NCI-H2029 (cell line): Measurements from ENCODE around the gene IQSEC3.
"Not testable (repeated sequence)": the region's sequence is repeated elsewhere in the genome, so short reads cannot be mapped to it uniquely, and the experiment has no call there.

ENCODE experiments used
- DNase-seq: peaks from one replicate; lab custom pipeline; 2025; lab: John Stamatoyannopoulos, UW

Gene IQSEC3

GRCh38 chr12:52902-53734 is 13.4 kb upstream of the IQSEC3 start:
- not testable (repeated sequence) for DNase-seq

DNA sequence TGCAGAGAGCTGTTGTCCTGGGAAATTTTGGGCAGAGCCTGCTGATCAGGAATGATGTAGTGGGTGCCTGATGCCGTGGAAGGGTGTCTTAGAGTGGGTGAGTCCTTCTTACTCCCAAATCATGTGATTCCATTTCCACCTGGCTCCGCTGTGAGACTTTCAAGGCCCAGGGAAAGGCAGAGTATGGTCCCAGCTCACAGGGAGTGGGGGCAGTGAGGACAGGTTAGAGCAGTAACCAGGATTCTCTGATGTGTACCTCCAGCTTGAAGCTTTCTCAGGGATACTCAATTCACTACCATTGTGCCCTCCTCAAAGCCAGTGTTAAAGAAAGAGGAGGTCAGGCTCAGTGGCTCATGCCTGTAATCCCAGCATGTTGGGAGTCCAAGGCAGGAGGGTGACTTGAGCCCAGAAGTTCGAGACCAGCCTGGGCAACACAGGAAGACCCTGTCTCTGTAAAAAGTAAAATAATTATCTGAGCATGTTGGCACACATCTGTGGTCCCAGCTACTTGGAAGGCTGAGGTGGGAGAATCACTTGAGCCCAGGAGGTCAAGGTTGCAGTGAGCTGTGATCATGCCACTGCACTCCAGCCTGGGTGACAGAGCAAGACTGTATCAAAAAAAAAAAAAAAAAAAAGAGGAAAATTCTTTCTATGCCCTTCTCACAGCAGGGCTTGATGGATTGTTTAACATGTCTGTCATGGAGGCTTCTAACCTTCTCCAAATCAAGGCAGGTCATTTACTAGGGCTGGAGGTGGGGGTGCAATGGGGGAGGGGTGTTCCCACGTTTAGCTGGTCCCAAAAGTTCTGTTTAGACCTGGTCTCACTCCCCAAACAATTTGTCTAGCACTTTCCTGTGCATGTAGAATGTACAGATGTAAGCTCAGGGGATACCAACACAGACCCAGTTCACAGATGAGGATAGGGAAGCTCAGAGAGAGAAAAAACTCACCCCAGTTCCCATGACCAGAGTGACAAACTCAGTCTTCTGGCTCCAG is 12.5 kb upstream of the IQSEC3 start:
- DNase-seq = no peak

DNA sequence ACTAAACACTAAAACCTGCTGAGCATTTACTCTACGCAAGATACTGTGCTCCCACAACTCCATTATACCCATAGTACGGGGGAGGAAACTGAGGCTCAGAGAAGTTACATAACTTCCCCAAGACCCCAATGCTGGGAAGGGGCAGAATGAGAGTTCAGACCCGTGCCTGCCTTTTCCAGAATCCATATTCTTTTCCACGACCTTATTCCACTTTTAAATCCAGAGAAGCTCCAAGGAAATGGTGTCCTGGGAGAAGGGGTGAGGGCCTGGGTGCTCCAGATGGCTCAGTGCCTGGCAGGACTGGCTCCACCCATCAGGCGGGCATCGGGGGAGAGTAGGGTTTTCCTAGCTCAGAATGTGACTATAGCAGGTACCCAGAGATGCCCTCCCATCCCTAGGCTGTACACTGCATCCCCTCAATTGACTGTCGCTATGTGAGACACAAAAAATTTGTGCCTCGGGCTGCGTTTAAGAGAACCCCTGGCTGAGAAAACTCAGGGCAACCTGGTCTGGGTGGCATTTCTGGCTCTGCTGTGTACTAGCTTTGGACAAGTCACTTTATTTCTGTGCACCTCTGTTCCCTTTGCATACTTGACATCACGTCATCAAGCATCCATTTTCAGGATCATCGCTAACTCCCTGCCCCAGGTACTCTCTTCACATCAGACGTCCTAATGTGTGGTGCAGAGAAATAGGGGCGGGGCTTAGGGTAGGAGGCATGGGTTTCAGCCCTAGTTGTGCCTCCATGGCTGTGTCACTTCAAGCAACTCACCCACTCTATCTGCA is 11.6 kb upstream of the IQSEC3 start:
- no peak for DNase-seq

DNA sequence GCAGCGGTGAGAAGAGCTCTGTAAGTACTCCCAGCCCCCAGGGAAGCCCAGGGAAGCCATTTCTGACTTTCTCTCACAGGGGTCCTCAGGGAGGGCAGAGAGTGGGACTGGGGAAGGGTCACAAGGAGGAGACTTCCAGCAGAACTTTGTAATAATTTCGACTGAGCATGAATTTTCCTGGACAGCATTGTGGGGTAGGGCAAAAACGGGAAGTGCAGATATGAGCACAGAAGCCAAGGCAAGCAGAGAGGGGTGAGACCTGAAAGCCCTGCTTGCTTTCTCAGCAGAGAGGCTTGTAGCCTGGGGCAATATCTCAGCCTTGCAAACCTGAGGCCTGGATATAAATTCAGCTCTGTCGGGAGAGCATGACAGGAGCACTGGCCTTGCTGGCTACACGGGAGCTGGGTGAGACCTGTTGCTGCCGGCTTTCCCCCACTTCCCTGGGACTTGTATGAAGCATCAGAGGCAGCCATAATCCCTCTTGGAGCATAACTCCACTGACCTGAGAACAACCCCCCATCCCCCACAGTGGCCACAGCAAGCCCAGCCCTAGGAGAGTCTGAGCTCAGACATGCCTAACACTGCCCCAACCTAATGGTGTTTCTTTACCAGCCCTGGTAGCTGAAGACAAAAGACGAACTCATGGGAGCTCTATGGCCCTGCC is 9.8 kb upstream of the IQSEC3 start:
- no peak for DNase-seq

DNA sequence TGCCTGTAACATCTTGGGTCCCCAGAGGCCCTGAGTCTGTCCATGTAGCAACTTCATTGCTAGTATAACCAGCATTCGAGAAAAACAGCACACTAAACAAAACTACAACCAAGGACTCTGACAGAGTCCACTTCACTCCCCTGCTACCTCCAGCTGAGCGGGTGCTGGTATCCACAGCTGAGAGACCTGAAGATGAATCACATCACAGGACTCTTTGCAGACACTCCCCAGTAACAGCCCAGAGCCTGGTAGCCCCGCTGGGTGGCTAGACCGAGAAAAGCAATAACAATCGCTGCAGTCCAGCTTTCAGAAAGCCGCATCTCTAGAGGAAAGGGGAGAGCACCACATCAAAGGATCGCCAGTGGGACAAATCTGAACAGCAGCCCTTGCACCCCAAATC is 9.0 kb upstream of the IQSEC3 start:
- no peak for DNase-seq

GRCh38 chr12:58832-59231 is 7.7 kb upstream of the IQSEC3 start:
- no peak for DNase-seq

DNA sequence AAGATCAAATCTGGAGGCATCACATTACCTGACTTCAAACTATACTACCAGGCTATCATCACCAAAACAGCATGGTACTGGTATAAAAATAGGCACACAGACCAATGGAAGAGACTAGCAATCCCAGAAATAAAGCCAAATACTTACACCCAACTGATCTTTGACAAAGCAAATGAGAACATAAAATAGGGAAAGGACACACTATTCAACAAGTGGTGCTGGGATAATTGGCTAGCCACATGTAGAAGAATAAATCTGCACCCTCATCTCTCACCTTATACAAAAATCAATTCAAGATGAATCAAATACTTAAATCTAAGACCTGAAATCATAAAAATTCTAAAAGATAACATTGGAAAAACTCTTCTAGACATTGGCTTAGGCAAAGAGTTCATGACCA is 4.7 kb upstream of the IQSEC3 start:
- DNase-seq = not testable (repeated sequence)

- DNase-seq = not testable (repeated sequence)
Observed at GRCh38 chr12:65491-66063, 990 bp upstream of the IQSEC3 start.

DNA sequence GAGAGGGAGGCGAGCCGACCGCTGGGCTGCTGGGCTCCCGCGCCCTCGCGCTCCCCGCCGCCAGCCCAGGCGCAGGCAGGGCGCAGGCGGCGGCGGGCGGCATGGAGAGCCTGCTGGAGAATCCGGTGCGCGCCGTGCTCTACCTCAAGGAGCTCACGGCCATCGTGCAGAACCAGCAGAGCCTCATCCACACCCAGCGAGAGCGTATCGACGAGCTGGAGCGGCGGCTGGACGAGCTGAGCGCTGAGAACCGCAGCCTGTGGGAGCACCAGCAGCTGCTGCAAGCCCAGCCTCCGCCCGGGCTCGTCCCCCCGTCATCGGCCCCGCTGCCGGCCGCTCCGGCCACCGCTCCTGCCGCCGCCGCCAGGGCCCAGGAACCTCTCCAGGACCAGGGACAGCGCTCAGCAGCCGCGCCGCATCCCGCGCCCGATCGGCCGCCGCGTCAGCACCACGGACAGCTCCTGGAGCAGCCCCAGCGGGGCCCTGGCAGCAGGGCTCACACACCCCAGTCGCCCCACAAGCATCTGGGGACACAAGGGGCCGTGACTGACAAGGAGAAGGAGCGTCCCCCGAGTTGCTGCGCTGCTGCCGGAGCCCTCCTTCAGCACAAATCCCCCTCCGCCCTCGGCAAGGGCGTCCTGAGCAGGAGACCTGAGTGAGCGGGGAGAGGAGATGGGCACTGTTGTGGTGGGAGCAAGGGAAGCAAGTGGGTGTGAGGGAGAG is 376 bp downstream of the IQSEC3 start:
- not testable (repeated sequence) for DNase-seq

DNA sequence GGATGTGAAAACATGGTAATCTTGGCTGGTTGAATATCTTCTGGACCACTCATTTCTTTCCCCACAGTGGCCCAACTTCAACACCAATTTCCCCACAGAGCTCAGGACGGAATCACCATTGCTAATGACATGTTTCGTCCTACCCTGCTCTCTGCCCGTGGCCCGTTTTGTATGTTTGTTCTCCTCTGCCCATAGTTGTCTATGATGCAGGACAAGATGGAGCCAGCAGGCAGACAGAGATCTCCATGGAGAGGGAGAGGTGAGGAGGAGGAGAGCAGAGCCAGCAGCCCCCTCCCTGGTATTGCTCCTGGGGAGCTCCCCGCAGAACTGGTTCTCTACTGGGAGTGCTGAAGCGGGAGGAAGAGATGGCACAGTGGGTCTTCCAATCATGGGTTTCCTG is 3.1 kb downstream of the IQSEC3 start:
- DNase-seq = not testable (repeated sequence)

DNA sequence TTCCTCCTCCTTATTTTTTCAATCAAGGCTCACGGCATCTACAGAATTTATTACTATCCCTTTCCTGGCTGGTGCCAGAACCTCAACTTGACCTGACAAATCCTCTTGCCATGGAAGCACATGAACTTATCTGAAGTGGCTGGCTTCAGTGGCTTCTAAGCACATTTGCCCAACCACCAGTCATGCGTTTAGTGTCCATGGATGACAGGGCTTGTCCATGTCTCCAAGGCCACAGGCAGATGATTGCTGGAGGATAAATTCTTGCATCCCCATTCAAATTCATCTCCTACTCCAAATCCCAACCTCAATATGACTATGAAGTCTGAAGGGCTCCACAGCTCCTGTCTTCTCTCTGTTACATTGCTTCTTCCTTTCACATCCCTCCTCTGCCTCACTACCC is 4.0 kb downstream of the IQSEC3 start:
- not testable (repeated sequence) for DNase-seq

DNA sequence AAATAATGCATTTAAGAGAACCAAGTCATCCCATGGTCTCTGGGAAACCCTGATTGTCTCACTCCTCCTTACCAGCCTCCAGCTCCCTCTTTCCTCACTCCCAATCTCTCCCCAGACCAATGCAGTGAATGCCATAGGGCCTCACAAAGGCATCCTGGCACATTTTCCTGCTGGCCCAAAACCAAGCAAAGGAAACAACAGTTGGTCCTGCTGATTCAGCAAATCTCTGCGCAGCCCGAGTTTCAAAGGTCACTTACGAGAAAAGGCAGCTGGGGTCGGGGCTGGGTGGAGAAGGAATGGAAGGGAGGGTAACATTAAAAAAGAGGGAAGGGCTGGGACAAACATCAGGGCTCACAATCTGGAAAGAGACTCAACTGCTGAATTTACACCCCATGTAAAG is 5.5 kb downstream of the IQSEC3 start:
- not testable (repeated sequence) for DNase-seq

- DNase-seq = not testable (repeated sequence)
Observed at GRCh38 chr12:74420-75190, 8.0 kb downstream of the IQSEC3 start.

- not testable (repeated sequence) for DNase-seq
Observed at GRCh38 chr12:75541-75940, 9.0 kb downstream of the IQSEC3 start.

DNA sequence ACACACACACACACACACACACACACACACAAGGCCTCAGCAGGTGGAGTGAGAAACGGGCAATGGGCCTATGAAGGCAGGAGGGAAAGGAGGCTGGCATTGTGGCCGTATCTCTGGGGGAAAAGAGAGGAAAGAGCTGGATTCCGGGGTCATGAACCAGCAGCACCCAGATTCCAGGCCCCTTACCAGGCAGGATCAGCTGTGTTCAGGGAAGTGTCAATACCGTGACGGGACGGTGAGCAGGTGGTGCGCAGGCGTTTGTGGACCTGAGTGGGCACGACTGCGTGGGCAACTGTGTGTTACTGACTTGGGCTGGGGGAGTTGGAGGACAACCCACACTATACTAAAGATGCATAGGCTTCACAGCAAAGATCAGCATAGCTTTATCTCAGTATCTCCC is 9.5 kb downstream of the IQSEC3 start:
- DNase-seq = not testable (repeated sequence)

DNA sequence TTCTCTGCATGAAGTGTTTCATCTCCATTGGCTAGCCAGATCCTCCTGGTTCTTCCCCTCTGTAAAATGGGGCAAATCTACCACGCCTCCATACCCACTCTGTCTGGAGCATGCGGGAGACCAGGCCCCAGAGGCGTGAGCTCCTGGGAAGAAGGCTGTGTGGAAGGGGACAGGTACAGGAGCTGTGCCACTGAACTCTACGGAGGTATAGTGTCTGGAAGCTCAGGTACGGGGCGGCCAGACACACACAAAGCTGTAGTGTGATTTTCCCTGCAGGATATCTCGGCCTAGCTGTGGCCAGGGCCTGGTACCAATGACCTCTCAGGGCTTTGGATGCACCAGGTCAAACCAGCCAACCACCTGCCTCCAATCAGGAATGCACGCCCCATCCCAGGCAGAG is 10.0 kb downstream of the IQSEC3 start:
- not testable (repeated sequence) for DNase-seq

DNA sequence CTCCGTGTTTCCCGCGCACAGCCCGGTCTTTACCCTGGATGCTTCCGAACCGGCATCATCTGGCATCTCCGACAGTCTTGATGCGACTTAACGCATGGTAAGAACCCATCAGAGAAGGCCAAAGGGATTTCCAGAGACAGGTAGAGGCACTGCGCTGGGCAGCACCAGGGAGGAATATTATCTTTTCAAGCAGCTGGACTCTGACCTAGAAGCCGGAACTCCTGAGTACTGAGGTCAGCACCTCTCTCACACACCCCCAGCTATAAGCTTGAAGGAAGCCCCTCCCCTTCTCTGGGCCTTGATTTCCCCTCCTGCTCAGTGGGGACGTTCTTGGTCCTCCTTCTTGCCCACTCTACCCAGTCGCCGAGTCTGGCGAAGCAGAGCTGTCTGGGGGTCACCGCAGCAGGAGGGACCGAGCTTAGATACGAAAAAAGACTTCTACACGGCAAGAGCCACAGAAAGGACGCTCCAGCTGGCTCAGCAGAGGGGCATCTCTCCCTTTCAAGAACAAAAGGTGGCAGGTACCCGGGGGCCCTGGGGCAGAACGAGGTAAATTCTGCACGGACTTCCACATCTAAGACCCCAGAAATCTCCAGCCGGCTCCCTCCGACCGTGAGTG is 10.6 kb downstream of the IQSEC3 start:
- DNase-seq = not testable (repeated sequence)

DNA sequence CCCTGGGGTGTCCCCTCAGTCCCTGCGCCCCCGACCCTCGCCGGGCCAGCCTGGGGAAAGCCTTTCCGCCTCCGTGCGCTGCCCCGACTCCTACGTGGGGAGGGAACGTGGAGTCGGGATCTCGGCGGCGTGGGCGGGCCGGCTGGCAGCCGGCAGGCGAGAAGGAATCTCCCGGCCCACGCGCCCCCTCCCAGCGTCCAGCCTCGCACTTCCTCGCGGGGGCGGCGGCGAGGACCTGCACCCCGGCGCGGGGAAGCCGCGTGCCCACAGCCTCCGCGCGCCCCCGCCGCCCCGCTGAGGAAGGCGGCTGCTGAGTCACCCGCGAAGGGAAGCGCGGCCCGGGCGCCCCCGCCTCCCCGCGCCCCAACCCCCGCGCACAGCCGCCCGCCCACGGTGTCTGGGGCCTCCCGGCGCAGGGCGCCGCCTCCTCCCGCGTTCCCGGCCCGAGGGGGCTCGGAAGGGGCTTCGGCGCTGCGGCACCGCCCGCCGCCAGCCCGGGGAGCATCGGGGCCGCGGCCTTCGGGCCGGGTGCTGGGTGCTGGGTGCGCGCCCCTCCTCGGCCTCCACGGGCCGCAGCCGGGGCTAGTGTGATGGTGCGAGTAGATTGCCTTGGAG is 11.3 kb downstream of the IQSEC3 start:
- not testable (repeated sequence) for DNase-seq

- DNase-seq = no peak
Observed at GRCh38 chr12:78981-79380, 12.4 kb downstream of the IQSEC3 start.
